ENCODE data around the gene TXLNA.

GRCh38 chr1:32172621-32173245 lies 6.7 kb upstream of the TXLNA start:
- no peak for TF ChIP-seq POLR2A (IDR thresholded peaks at IDR 0.05)
- TF ChIP-seq, protein P1, sequence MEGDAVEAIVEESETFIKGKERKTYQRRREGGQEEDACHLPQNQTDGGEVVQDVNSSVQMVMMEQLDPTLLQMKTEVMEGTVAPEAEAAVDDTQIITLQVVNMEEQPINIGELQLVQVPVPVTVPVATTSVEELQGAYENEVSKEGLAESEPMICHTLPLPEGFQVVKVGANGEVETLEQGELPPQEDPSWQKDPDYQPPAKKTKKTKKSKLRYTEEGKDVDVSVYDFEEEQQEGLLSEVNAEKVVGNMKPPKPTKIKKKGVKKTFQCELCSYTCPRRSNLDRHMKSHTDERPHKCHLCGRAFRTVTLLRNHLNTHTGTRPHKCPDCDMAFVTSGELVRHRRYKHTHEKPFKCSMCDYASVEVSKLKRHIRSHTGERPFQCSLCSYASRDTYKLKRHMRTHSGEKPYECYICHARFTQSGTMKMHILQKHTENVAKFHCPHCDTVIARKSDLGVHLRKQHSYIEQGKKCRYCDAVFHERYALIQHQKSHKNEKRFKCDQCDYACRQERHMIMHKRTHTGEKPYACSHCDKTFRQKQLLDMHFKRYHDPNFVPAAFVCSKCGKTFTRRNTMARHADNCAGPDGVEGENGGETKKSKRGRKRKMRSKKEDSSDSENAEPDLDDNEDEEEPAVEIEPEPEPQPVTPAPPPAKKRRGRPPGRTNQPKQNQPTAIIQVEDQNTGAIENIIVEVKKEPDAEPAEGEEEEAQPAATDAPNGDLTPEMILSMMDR (IDR thresholded peaks at IDR 0.05) = no peak

All from esophagus squamous epithelium (tissue), 4 donors.